PC-9 (cell line): ENCODE data around the gene FAM171A1. TPM values are rescaled to one million over a fixed set of nuclear protein-coding genes. Genes with fewer than 3 reads are reported as not detected.

ENCODE experiments used
- BruUV-seq: library from RNA; stranded (reverse); fragments of 400-500 nt; replicated peaks from 2 replicates; lab custom pipeline; 2021; lab: Mats Ljungman, UMichigan
- CTCF ChIA-PET: fragments of 300-600 bp; sonication (Branson Sonifier 250); formaldehyde crosslinking; loops from one replicate; lab custom pipeline; 2022; ENCODE audit warnings: antibody characterized with exemption; lab: Charles Lee
- POLR2A ChIA-PET: fragments of 300-600 bp; sonication (Branson Sonifier 250); formaldehyde crosslinking; loops from one replicate; lab custom pipeline; 2022; ENCODE audit warnings: antibody characterized with exemption; ENCODE audit not compliant: unreplicated experiment; lab: Charles Lee
- DNase-seq, 2 experiments: peaks; one replicate each; pipeline versions ENCODE4 v3.0.0 to v3.0.0-alpha.2; 2015 to 2022; ENCODE audit warnings: mixed read lengths in 1 of 2
- H2AFZ ChIP-seq: fragments of 200-600 bp; sonication (generic); 2 replicates; pipeline ENCODE4 v1.8.1; 2017; ENCODE audit warnings: antibody characterized with exemption
- H3F3A ChIP-seq: fragments of 200-600 bp; sonication (generic); 2 replicates; pipeline ENCODE4 v1.8.1; 2017; ENCODE audit warnings: antibody characterized with exemption, mild to moderate bottlenecking, low read depth; ENCODE audit not compliant: insufficient read depth
- H3K27ac ChIP-seq: fragments of 200-600 bp; sonication (generic); 2 replicates; pipeline ENCODE4 v1.6.1; 2016; ENCODE audit warnings: mixed run types
- H3K27me3 ChIP-seq: fragments of 200-600 bp; sonication (generic); 2 replicates; pipeline ENCODE4 v1.6.1; 2016; ENCODE audit warnings: low read depth, mixed run types; ENCODE audit not compliant: insufficient read depth
- H3K36me3 ChIP-seq: fragments of 200-600 bp; sonication (generic); 2 replicates; pipeline ENCODE4 v1.6.1; 2016; ENCODE audit warnings: low read depth, mixed run types
- H3K4me1 ChIP-seq: fragments of 200-600 bp; sonication (generic); replicated peaks from 2 replicates; pipeline ENCODE4 v1.6.1; 2016; ENCODE audit warnings: mixed run types; ENCODE audit not compliant: insufficient read depth
- H3K4me2 ChIP-seq: fragments of 200-600 bp; sonication (generic); 2 replicates; pipeline ENCODE4 v1.6.1; 2017; ENCODE audit warnings: mixed run types
- H3K4me3 ChIP-seq: fragments of 200-600 bp; sonication (generic); 2 replicates; pipeline ENCODE4 v1.6.1; 2016; ENCODE audit warnings: mixed run types
- H3K79me2 ChIP-seq: fragments of 200-600 bp; sonication (generic); 2 replicates; pipeline ENCODE4 v1.6.1; 2017; ENCODE audit warnings: low read depth, mixed run types
- H3K9me2 ChIP-seq: fragments of 200-600 bp; sonication (generic); 2 replicates; pipeline ENCODE4 v1.8.1; 2017; ENCODE audit warnings: mild to moderate bottlenecking; ENCODE audit not compliant: insufficient read depth
- H3K9me3 ChIP-seq: fragments of 200-600 bp; sonication (generic); 2 replicates; pipeline ENCODE4 v1.8.1; 2016; ENCODE audit warnings: low read depth; ENCODE audit not compliant: insufficient read depth
- H4K20me1 ChIP-seq: fragments of 200-600 bp; sonication (generic); 2 replicates; pipeline ENCODE4 v1.8.1; 2017; ENCODE audit not compliant: insufficient read depth
- CTCF ChIP-seq: fragments of 200-600 bp; sonication (generic); conservative IDR thresholded peaks from 2 replicates; pipeline ENCODE4 v1.6.1; 2017; ENCODE audit warnings: mixed run types, antibody characterized with exemption, mild to moderate bottlenecking, moderate library complexity
- EZH2 ChIP-seq: fragments of 200-600 bp; sonication (generic); IDR thresholded peaks from 2 replicates; pipeline ENCODE4 v1.8.0; 2017; ENCODE audit warnings: antibody characterized with exemption, low read depth
- intact Hi-C: fragments of 100-400 bp; cut with micrococcal nuclease; formaldehyde crosslinking; loops from one replicate; pipeline ENCODE4 v1.10.0; 2022; ENCODE audit not compliant: unreplicated experiment
- total RNA-seq: library from RNA; stranded (reverse); gene quantifications from 2 replicates; pipeline ENCODE4 v1.2.3, GENCODE V29; 2021

Gene FAM171A1
- total RNA-seq, 1 experiment from 2014 or later, result 3.0 TPM

GRCh38 chr10:15188603-15189002 lies 182.5 kb downstream of the FAM171A1 start:
- CTCF ChIA-PET, result no interaction called here

GRCh38 chr10:15183689-15184481 lies 187.2 kb downstream of the FAM171A1 start:
- CTCF ChIA-PET, result no interaction called here
- intact Hi-C loops, result no loop called here

More at GRCh38 chr10:15188603-15189002, 182.5 kb downstream of the FAM171A1 start:
- Histone ChIP-seq H3K27me3 (no peaks in the 10 kb centered on the region), H3K9me3 (no peaks in the 10 kb centered on the region), H3K27ac (no peak overlapping the region), H3K36me3 (no peaks in the 10 kb centered on the region), H3K4me1 (no peaks in the 10 kb centered on the region), H3F3A (no peaks in the 10 kb centered on the region), H3K4me2 (no peak overlapping the region), H3K79me2 (no peaks in the 10 kb centered on the region), H4K20me1 (no peaks in the 10 kb centered on the region), H3K4me3 (no peak overlapping the region), H2AFZ (no peak overlapping the region), H3K9me2 (no peaks in the 10 kb centered on the region)
- no TSS peak for BruUV-seq
- POLR2A ChIA-PET, result no interaction called here
- no peak for DNase-seq
- TF ChIP-seq CTCF (no peak), EZH2 (no peak)
- intact Hi-C loops, result no loop called here

DNA sequence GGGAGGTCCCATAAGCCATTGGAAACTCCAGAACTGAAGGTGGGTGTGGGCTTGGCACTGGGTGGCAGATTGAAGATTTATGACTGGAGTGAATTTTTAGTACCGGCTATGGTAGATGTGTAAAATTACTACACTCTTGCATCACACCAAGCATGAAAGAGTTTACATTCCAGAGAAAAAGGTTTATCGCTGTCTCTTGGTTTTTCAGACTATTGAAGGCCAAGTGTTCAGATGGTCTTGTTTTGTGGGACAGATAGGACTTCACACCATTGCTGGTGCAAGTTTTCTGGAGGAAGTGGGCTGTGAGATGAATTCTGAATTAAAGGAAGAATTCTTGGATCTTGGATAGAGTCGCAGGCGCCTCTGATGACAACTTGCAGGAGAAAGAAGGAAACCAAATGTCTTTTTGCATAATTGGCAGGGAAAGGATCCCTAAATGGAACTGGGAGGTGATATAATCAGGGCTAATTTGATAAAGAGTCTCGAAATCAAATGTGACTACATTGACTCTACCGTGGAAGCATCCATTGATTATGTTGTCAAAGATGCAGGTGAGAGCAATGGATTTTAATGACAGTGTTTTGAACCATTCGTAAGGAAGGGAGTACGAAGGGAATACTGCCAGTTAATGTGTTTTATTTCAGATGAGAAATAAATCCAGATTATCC lies 188.4 kb downstream of the FAM171A1 start:
- ChIA-PET CTCF (no interaction called here), POLR2A (no interaction called here)
- no peak for DNase-seq
- no peaks in the 10 kb centered on the region for H3K79me2 ChIP-seq
- no peak overlapping the region for H3K27ac ChIP-seq
- H3K27me3 ChIP-seq, result no peaks in the 10 kb centered on the region
- H3K9me2 ChIP-seq, result no peaks in the 10 kb centered on the region
- H3K4me1 ChIP-seq, result peaks cover 10% of the 10 kb centered on the region
- no peaks in the 10 kb centered on the region for H4K20me1 ChIP-seq
- no peak overlapping the region for H3K4me2 ChIP-seq
- no peak overlapping the region for H2AFZ ChIP-seq
- no peaks in the 10 kb centered on the region for H3K36me3 ChIP-seq
- TF ChIP-seq EZH2 (no peak), CTCF (no peak)
- no peak overlapping the region for H3K4me3 ChIP-seq
- 0 out of 2 replicates have a peak, but pooled peaks cover 6% of the 10 kb centered on the region for H3F3A ChIP-seq
- no TSS peak for BruUV-seq
- no peaks in the 10 kb centered on the region for H3K9me3 ChIP-seq
- intact Hi-C loops, result no loop called here

More at GRCh38 chr10:15183689-15184481, 187.2 kb downstream of the FAM171A1 start:
- no TSS peak for BruUV-seq
- no peak overlapping the region for H2AFZ ChIP-seq
- no peak overlapping the region for H3K4me3 ChIP-seq
- H3K4me2 ChIP-seq, result no peak overlapping the region
- TF ChIP-seq EZH2 (no peak), CTCF (no peak)
- H3F3A ChIP-seq, result 0 out of 2 replicates have a peak, but pooled peaks cover 6% of the 10 kb centered on the region
- no peaks in the 10 kb centered on the region for H3K9me3 ChIP-seq
- no peaks in the 10 kb centered on the region for H4K20me1 ChIP-seq
- H3K4me1 ChIP-seq, result peaks cover 10% of the 10 kb centered on the region
- DNase-seq, result no peak
- H3K36me3 ChIP-seq, result no peaks in the 10 kb centered on the region
- POLR2A ChIA-PET, result no interaction called here
- no peak overlapping the region for H3K27ac ChIP-seq
- H3K27me3 ChIP-seq, result no peaks in the 10 kb centered on the region
- no peaks in the 10 kb centered on the region for H3K79me2 ChIP-seq
- no peaks in the 10 kb centered on the region for H3K9me2 ChIP-seq
